Suprapubic skin (tissue), 4 donors: ENCODE data around the gene HOXB5. TPM values are rescaled to one million over a fixed set of nuclear protein-coding genes. Genes with fewer than 3 reads are reported as not detected.
A peak's percentile ranks its signal among the peaks of the same experiment; 100 is the strongest.

Source experiments
- DNase-seq, 2 donors: peaks; one replicate each; pipeline ENCODE4 v3.0.0-alpha.2; 2019; ENCODE audit warnings: low spot score in 2 of 2
- H3K27ac ChIP-seq: fragments of 200-600 bp; sonication (generic); one replicate; pipeline ENCODE4 v1.5.1; 2019
- H3K27me3 ChIP-seq: fragments of 200-600 bp; sonication (generic); one replicate; pipeline ENCODE4 v1.5.1; 2019
- H3K36me3 ChIP-seq: fragments of 200-600 bp; sonication (generic); one replicate; pipeline ENCODE4 v1.5.1; 2019
- H3K4me1 ChIP-seq: fragments of 200-600 bp; sonication (generic); one replicate; pipeline ENCODE4 v1.5.1; 2019
- H3K4me3 ChIP-seq: fragments of 200-600 bp; sonication (generic); one replicate; pipeline ENCODE4 v1.5.1; 2019; ENCODE audit warnings: mild to moderate bottlenecking
- H3K9me3 ChIP-seq: fragments of 200-600 bp; sonication (generic); one replicate; pipeline ENCODE4 v1.5.1; 2019
- CTCF ChIP-seq, 2 donors: fragments of 200-600 bp in 1 of 2; fragments of 450-650 bp in 1 of 2; sonication (generic) in 1 of 2; IDR thresholded peaks; one replicate each; pipeline ENCODE4 v1.5.1; 2016 to 2019; ENCODE audit warnings: antibody characterized with exemption in 2 of 2, mild to moderate bottlenecking in 1 of 2, moderate library complexity in 1 of 2
- EP300 ChIP-seq: sonication (generic); formaldehyde crosslinking; IDR thresholded peaks from one replicate; pipeline ENCODE4 v1.6.1; 2017; ENCODE audit warnings: antibody characterized with exemption
- POLR2A ChIP-seq, 2 donors: fragments of 450-650 bp; IDR thresholded peaks; one replicate each; pipeline ENCODE4 v1.6.1; 2017; ENCODE audit warnings: antibody characterized with exemption in 2 of 2, mild to moderate bottlenecking in 2 of 2, moderate library complexity in 2 of 2
- POLR2AphosphoS5 ChIP-seq, 3 donors: sonication (generic); formaldehyde crosslinking; IDR thresholded peaks; one replicate each; pipeline ENCODE4 v1.6.1; 2017; ENCODE audit warnings: antibody characterized with exemption in 3 of 3
- WGBS: methylation state at CpG from one replicate; pipeline ENCODE4 v1.1.5; 2018; 5-methylcytosine and 5-hydroxymethylcytosine counted together
- total RNA-seq, 4 donors: library from RNA; depleted of rRNA; stranded (reverse); fragments of >200 nt; gene quantifications; one replicate each; pipeline ENCODE4 v1.1.0, GENCODE V29; 2016

Gene HOXB5
- total RNA-seq, 4 donors from 2014 or later = 0.72 to 0.80 TPM; not detected in 2

- H3K36me3 ChIP-seq = no peaks in the 10 kb centered on the region
- H3K4me3 ChIP-seq = no peak overlapping the region
- DNase-seq = peak in 1 of 2 donors; percentile 79
- TF ChIP-seq CTCF (IDR thresholded peaks at IDR 0.05) (peak in 1 of 2 donors; percentile 65), POLR2A (IDR thresholded peaks at IDR 0.05) (no peak)
- WGBS = 6% methylated on average over 24 of the region's 39 CpGs
- H3K9me3 ChIP-seq = no peaks in the 10 kb centered on the region
- no peak overlapping the region for H3K27ac ChIP-seq
- peaks cover 100% of the 10 kb centered on the region for H3K27me3 ChIP-seq
- H3K4me1 ChIP-seq = peaks cover 12% of the 10 kb centered on the region
Observed at GRCh38 chr17:48636177-48637018, 42.8 kb upstream of the HOXB5 start.

GRCh38 chr17:48634493-48635208 is 41.1 kb upstream of the HOXB5 start:
- Histone ChIP-seq H3K36me3 (no peaks in the 10 kb centered on the region), H3K27me3 (peaks cover 100% of the 10 kb centered on the region), H3K9me3 (no peaks in the 10 kb centered on the region), H3K4me1 (peaks cover 12% of the 10 kb centered on the region), H3K4me3 (no peak overlapping the region), H3K27ac (no peak overlapping the region)
- DNase-seq = no peak
- whole genome bisulfite sequencing = 69% methylated on average over 20 of the region's 20 CpGs
- TF ChIP-seq CTCF (IDR thresholded peaks at IDR 0.05) = no peak
- no peak for TF ChIP-seq POLR2AphosphoS5 (IDR thresholded peaks at IDR 0.05)
- no peak for TF ChIP-seq POLR2A (IDR thresholded peaks at IDR 0.05)

GRCh38 chr17:48633266-48633677 is 39.7 kb upstream of the HOXB5 start:
- Histone ChIP-seq H3K9me3 (no peaks in the 10 kb centered on the region), H3K4me3 (peak overlapping the region; percentile 13), H3K4me1 (peaks cover 12% of the 10 kb centered on the region), H3K36me3 (no peaks in the 10 kb centered on the region), H3K27me3 (peaks cover 100% of the 10 kb centered on the region), H3K27ac (no peak overlapping the region)
- 40% methylated on average over 13 of the region's 35 CpGs for WGBS
- TF ChIP-seq POLR2AphosphoS5 (IDR thresholded peaks at IDR 0.05) (no peak), EP300 (no peak), CTCF (IDR thresholded peaks at IDR 0.05) (no peak), POLR2A (IDR thresholded peaks at IDR 0.05) (no peak)
- DNase-seq = peak in 1 of 2 donors; percentile 38

- H3K27me3 ChIP-seq = peaks cover 100% of the 10 kb centered on the region
- WGBS = 84% methylated on average over 7 of the region's 7 CpGs
- H3K27ac ChIP-seq = no peak overlapping the region
- H3K36me3 ChIP-seq = no peaks in the 10 kb centered on the region
- no peak overlapping the region for H3K4me3 ChIP-seq
- H3K4me1 ChIP-seq = peaks cover 12% of the 10 kb centered on the region
- TF ChIP-seq EP300 (no peak), POLR2A (IDR thresholded peaks at IDR 0.05) (no peak), CTCF (IDR thresholded peaks at IDR 0.05) (no peak), POLR2AphosphoS5 (IDR thresholded peaks at IDR 0.05) (no peak)
- peak in 1 of 2 donors; percentile 21 for DNase-seq
- no peaks in the 10 kb centered on the region for H3K9me3 ChIP-seq
Observed at GRCh38 chr17:48632579-48633265, 39.1 kb upstream of the HOXB5 start.
